ENCODE results near the gene FRS2. TPM values are rescaled to one million over a fixed set of nuclear protein-coding genes. Genes with fewer than 3 reads are reported as not detected.

FRS2 gene
- total RNA-seq, 1 donor from 2014 or later: 37.7 TPM

DNA sequence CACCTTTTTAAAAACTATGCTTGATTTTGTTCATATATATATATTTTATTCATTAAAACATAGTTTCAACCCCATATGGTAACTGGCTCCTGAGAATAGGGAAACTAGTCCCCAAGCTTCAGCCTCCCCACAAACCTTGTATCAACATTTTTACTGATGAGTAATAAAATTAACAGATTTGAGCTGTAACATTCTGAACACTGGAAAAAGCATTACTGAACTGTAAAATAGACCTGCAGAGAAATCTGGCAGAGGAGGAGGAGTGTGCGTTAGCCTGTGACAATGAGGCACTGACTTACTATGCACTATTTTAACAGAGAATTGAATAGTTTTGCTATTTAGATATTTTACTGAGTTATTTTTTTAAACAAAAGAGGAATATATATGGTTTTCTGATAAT lies 43.1 kb downstream of the FRS2 start:
- no peaks in the 10 kb centered on the region for H3K36me3 ChIP-seq
- no peak overlapping the region for H3K4me3 ChIP-seq
- TF ChIP-seq, protein P1, sequence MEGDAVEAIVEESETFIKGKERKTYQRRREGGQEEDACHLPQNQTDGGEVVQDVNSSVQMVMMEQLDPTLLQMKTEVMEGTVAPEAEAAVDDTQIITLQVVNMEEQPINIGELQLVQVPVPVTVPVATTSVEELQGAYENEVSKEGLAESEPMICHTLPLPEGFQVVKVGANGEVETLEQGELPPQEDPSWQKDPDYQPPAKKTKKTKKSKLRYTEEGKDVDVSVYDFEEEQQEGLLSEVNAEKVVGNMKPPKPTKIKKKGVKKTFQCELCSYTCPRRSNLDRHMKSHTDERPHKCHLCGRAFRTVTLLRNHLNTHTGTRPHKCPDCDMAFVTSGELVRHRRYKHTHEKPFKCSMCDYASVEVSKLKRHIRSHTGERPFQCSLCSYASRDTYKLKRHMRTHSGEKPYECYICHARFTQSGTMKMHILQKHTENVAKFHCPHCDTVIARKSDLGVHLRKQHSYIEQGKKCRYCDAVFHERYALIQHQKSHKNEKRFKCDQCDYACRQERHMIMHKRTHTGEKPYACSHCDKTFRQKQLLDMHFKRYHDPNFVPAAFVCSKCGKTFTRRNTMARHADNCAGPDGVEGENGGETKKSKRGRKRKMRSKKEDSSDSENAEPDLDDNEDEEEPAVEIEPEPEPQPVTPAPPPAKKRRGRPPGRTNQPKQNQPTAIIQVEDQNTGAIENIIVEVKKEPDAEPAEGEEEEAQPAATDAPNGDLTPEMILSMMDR (IDR thresholded peaks at IDR 0.05): no peak
- intact Hi-C loops (cut with DNase I): loop anchor here (5.0 kb wide), 1 partner anchor 36 kb away; no protein-coding TSS in a partner anchor
- no peak for DNase-seq (ENCODE audit: low spot score in 2 of 2)
- H3K9me3 ChIP-seq: no peaks in the 10 kb centered on the region
- peaks cover 0 to 22% of the 10 kb centered on the region in 2 donors for H3K4me1 ChIP-seq
- H3K27ac ChIP-seq: no peak overlapping the region
- no peaks in the 10 kb centered on the region for H3K27me3 ChIP-seq

DNA sequence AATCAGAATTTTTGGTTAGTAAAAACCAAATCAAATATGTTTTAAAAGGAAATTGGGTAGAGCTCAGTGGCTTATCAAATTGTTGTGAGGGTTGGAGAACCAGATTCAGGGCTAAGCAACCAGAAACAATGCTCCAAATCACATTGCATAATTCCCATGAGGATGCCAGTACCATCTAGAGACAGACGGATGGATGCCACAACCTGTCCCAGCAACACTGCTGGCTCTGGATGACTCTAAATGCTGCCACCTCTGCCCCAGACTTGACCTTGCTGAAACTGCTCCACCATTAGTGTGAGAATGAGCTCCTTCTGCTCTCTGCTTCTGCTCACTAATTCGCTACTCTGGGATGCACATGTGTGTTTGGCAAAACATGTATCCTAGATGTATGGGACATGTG lies 43.9 kb downstream of the FRS2 start:
- Histone ChIP-seq H3K36me3 (no peaks in the 10 kb centered on the region), H3K4me3 (no peak overlapping the region), H3K9me3 (no peaks in the 10 kb centered on the region), H3K4me1 (peaks cover 0 to 19% of the 10 kb centered on the region in 2 donors), H3K27me3 (no peaks in the 10 kb centered on the region), H3K27ac (no peak overlapping the region)
- intact Hi-C loops (cut with DNase I): loop anchor here (5.0 kb wide), 1 partner anchor 37 kb away; no protein-coding TSS in a partner anchor
- no peak for DNase-seq (ENCODE audit: low spot score in 2 of 2)
- TF ChIP-seq, protein P1 (IDR thresholded peaks at IDR 0.05): no peak

DNA sequence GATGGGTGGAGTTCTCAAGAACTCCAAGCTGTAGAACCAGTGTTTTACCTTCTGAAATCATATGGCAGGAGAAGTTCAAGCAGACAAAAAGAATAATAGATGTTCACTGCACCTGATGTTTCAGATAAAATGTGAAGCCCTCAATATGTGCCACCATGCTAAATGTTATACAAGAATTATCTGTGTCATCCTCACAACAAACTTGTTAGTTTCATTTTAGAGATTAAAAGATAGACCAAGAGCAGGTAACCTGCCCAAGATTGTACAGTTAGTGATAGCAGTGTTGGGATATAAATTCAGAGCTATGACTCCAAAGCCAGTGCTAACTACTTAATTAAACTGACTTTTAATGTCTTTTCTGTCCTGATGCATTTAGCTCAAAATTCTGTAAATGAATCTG lies 44.7 kb downstream of the FRS2 start:
- Histone ChIP-seq H3K36me3 (no peaks in the 10 kb centered on the region), H3K9me3 (no peaks in the 10 kb centered on the region), H3K27me3 (no peaks in the 10 kb centered on the region), H3K27ac (no peak overlapping the region), H3K4me3 (no peak overlapping the region), H3K4me1 (peaks cover 0 to 14% of the 10 kb centered on the region in 2 donors)
- no peak for DNase-seq (ENCODE audit: low spot score in 2 of 2)
- intact Hi-C loops (cut with DNase I): loop anchor here (5.0 kb wide), 1 partner anchor 38 kb away; no protein-coding TSS in a partner anchor
- TF ChIP-seq, protein P1 (IDR thresholded peaks at IDR 0.05): no peak

DNA sequence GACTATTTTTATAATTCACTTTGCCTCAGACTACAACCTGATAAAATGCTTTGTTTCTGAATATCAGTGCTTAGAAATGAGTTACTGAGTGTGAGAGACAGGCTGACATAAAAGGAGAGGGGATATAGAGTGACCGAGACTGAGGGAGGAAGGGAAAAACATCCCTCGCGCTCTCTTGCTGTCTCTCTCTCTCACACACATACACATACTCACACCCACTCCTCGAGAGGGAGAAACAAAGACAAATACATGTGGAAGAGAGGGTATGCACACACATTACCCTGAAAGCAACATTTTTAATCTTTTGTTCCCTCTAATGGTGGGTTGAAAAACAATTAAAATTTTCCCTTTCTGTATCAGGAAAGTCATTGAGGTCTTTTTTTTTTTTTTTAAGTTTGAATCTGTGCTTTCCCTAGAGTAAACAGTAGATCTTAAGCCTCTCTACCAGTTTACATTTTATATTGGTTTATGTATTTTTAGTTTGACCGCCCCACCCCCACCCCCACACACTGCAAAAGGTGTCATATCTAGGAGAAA lies 45.3 kb downstream of the FRS2 start:
- TF ChIP-seq, protein P1 (IDR thresholded peaks at IDR 0.05): no peak
- Histone ChIP-seq H3K4me1 (peaks cover 0 to 13% of the 10 kb centered on the region in 2 donors), H3K27me3 (no peaks in the 10 kb centered on the region), H3K36me3 (no peaks in the 10 kb centered on the region), H3K9me3 (no peaks in the 10 kb centered on the region), H3K4me3 (no peak overlapping the region), H3K27ac (no peak overlapping the region)
- intact Hi-C loops (cut with DNase I): no loop called here
- DNase-seq (ENCODE audit: low spot score in 2 of 2): no peak

DNA sequence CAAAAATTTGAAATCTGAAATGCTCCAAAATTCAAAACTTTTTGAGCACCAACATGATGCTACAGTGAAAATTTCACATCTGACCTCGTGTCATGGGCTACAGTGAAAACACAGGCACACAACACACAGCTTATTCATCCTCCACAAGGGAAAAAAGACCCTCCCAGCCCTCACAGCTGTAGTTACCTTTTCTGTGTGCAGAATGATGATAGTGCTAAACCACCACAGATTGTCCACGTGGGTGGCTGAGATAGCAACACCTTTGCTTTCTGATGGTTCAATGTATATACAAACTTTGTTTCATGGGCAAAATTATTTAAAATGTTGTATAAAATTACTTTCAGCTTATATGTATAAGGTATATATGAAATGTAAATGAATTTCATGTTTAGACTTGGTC lies 46.8 kb downstream of the FRS2 start:
- no peak overlapping the region for H3K4me3 ChIP-seq
- H3K27ac ChIP-seq: no peak overlapping the region
- intact Hi-C loops (cut with DNase I): no loop called here
- H3K4me1 ChIP-seq: peaks cover 0 to 12% of the 10 kb centered on the region in 2 donors
- H3K27me3 ChIP-seq: no peaks in the 10 kb centered on the region
- TF ChIP-seq, protein P1 (IDR thresholded peaks at IDR 0.05): no peak
- H3K9me3 ChIP-seq: no peaks in the 10 kb centered on the region
- DNase-seq (ENCODE audit: low spot score in 2 of 2): no peak
- no peaks in the 10 kb centered on the region for H3K36me3 ChIP-seq

DNA sequence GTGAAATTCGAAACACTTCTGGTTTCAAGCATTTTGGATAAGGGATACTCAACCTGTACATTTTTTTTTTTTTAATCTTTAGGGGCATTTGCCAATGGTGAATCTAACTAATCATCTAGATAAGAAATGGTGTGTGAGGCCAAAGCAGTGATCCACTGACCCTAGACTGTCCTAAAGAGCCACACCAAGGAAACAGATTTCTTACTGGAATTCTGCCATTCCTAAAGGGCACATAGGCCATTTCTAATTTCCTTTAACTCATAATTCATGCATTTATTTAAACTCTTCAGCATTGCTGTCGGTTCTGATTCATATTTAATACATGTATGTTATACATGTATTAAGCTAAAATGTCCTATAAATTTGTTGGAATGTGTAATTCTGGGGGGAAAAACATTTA lies 47.2 kb downstream of the FRS2 start:
- H3K4me3 ChIP-seq: no peak overlapping the region
- H3K36me3 ChIP-seq: no peaks in the 10 kb centered on the region
- H3K27ac ChIP-seq: no peak overlapping the region
- H3K27me3 ChIP-seq: no peaks in the 10 kb centered on the region
- no peak for DNase-seq (ENCODE audit: low spot score in 2 of 2)
- TF ChIP-seq, protein P1 (IDR thresholded peaks at IDR 0.05): no peak
- intact Hi-C loops (cut with DNase I): no loop called here
- peaks cover 0 to 1% of the 10 kb centered on the region in 2 donors for H3K9me3 ChIP-seq
- H3K4me1 ChIP-seq: peaks cover 0 to 10% of the 10 kb centered on the region in 2 donors

All from ascending aorta (tissue), 2 donors.